Calu3 (cell line): ENCODE measurements around the gene SPAG8. TPM values are rescaled to one million over a fixed set of nuclear protein-coding genes. Genes with fewer than 3 reads are reported as not detected.
A peak's percentile ranks its signal among the peaks of the same experiment; 100 is the strongest.

Source experiments
- BruUV-seq: library from RNA; stranded (reverse); fragments of 400-500 nt; replicated peaks from 2 replicates; lab custom pipeline; 2021; lab: Mats Ljungman, UMichigan
- CTCF ChIA-PET: fragments of 300-600 bp; sonication (Branson Sonifier 250); formaldehyde crosslinking; loops from one replicate; lab custom pipeline; 2022; ENCODE audit warnings: antibody characterized with exemption; lab: Charles Lee
- DNase-seq: peaks from one replicate; pipeline ENCODE4 v3.0.0; 2022
- H3K27ac Mint-ChIP-seq: one replicate; pipeline ENCODE4 v1.8.0; 2022; ENCODE audit warnings: mixed read lengths; ENCODE audit not compliant: unreplicated experiment
- H3K27me3 Mint-ChIP-seq: one replicate; pipeline ENCODE4 v1.8.0; 2022; ENCODE audit warnings: mixed read lengths; ENCODE audit not compliant: unreplicated experiment
- H3K36me3 Mint-ChIP-seq: one replicate; pipeline ENCODE4 v1.8.0; 2022; ENCODE audit warnings: mild to moderate bottlenecking, moderate library complexity, mixed read lengths; ENCODE audit not compliant: insufficient read depth, unreplicated experiment
- H3K4me1 Mint-ChIP-seq: one replicate; pipeline ENCODE4 v1.8.0; 2022; ENCODE audit warnings: mild to moderate bottlenecking, low read depth, mixed read lengths; ENCODE audit not compliant: unreplicated experiment
- H3K4me3 Mint-ChIP-seq: one replicate; pipeline ENCODE4 v1.8.0; 2022; ENCODE audit warnings: mild to moderate bottlenecking, low read depth, moderate library complexity, mixed read lengths; ENCODE audit not compliant: unreplicated experiment
- H3K9me3 Mint-ChIP-seq: one replicate; pipeline ENCODE4 v1.8.0; 2022; ENCODE audit warnings: low read depth, mixed read lengths; ENCODE audit not compliant: unreplicated experiment
- intact Hi-C: fragments of 100-400 bp; cut with micrococcal nuclease; formaldehyde crosslinking; loops from one replicate; pipeline ENCODE4 v1.10.0; 2022; ENCODE audit not compliant: unreplicated experiment
- total RNA-seq: library from RNA; stranded (reverse); gene quantifications from 2 replicates; pipeline ENCODE4 v1.2.3, GENCODE V29; 2022
- TF ChIP-seq, protein P1 (sequence below): fragments of 200-600 bp; IDR thresholded peaks from one replicate; pipeline ENCODE4 v1.8.0; 2022; ENCODE audit warnings: antibody characterized with exemption; ENCODE audit not compliant: unreplicated experiment

SPAG8 gene
- total RNA-seq, 1 experiment from 2014 or later: 0.97 TPM

DNA sequence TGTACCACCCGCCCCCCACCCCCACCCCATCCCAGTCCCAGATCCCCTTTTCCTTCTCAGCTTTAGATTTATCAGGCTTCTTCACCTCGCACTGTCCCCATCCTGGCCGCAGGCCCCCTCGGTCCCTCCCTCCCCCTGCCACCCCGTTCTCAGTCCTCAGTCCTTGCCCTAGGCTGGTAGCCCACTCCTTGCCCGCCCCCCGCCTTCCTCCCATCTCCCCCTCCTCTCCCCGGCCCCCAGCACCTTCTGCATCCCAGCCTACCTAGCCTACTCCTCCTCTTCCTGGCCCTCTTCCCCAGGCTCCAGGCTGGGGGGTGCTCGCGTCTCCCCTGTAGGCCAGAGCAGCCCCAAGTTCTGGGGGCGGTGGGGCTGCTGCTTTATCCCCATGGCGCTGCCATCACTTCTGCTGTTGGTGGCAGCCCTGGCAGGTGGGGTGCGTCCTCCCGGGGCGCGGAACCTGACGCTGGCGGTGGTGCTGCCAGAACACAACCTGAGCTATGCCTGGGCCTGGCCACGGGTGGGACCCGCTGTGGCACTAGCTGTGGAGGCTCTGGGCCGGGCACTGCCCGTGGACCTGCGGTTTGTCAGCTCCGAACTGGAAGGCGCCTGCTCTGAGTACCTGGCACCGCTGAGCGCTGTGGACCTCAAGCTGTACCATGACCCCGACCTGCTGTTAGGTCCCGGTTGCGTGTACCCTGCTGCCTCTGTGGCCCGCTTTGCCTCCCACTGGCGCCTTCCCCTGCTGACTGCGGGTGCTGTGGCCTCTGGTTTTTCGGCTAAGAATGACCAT, 19.8 kb downstream of the SPAG8 start:
- intact Hi-C loops: no loop called here

DNA sequence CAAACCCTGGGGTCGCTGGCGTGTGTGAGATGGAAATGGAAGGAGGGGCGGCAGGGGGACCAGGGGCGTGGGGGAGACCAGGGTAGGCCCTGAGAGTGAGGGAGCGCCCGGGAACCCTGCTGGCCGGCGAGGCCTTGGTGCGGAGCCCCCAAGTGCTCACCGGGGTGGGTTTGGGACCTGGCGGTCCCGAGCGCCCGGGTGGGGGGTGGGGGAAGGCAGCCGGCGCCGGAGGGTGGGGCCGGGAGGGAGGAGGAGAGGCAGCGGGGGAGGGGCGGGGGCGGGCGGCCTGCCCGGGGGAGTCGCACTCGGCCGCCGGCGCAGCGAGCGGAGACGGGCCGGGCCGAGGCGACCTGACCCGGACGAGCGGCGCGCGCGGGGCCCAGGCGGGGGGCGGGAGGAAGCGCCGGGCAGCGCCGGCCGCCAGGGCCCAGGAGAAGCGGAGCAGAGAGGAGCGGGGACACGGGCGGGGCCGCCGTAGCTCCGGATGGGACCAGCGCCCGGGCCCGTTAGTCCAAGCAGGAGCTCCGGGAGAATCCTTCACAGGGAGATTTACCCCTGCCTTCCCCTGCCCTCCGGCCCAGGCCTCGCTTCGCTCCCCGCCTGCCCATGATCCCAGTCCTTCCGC, 20.7 kb downstream of the SPAG8 start, which contains the start of gene NPR2:
NPR2 (plus strand) TSS at position 295 of the 625 bp plus-strand sequence. CDS start 818 bp downstream, outside the sequence.
- intact Hi-C loops: no loop called here

More for the DNA sequence above, 19.8 kb downstream of the SPAG8 start:
- H3K4me3 Mint-ChIP-seq: no peak overlapping the region
- BruUV-seq: no TSS peak
- no peak for DNase-seq
- no peak overlapping the region for H3K27ac Mint-ChIP-seq
- H3K27me3 Mint-ChIP-seq: no peaks in the 10 kb centered on the region
- H3K4me1 Mint-ChIP-seq: peaks cover 18% of the 10 kb centered on the region
- no peaks in the 10 kb centered on the region for H3K9me3 Mint-ChIP-seq
- TF ChIP-seq, protein P1, sequence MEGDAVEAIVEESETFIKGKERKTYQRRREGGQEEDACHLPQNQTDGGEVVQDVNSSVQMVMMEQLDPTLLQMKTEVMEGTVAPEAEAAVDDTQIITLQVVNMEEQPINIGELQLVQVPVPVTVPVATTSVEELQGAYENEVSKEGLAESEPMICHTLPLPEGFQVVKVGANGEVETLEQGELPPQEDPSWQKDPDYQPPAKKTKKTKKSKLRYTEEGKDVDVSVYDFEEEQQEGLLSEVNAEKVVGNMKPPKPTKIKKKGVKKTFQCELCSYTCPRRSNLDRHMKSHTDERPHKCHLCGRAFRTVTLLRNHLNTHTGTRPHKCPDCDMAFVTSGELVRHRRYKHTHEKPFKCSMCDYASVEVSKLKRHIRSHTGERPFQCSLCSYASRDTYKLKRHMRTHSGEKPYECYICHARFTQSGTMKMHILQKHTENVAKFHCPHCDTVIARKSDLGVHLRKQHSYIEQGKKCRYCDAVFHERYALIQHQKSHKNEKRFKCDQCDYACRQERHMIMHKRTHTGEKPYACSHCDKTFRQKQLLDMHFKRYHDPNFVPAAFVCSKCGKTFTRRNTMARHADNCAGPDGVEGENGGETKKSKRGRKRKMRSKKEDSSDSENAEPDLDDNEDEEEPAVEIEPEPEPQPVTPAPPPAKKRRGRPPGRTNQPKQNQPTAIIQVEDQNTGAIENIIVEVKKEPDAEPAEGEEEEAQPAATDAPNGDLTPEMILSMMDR: no peak
- H3K36me3 Mint-ChIP-seq: peaks cover 6% of the 10 kb centered on the region
- CTCF ChIA-PET: no interaction called here

DNA sequence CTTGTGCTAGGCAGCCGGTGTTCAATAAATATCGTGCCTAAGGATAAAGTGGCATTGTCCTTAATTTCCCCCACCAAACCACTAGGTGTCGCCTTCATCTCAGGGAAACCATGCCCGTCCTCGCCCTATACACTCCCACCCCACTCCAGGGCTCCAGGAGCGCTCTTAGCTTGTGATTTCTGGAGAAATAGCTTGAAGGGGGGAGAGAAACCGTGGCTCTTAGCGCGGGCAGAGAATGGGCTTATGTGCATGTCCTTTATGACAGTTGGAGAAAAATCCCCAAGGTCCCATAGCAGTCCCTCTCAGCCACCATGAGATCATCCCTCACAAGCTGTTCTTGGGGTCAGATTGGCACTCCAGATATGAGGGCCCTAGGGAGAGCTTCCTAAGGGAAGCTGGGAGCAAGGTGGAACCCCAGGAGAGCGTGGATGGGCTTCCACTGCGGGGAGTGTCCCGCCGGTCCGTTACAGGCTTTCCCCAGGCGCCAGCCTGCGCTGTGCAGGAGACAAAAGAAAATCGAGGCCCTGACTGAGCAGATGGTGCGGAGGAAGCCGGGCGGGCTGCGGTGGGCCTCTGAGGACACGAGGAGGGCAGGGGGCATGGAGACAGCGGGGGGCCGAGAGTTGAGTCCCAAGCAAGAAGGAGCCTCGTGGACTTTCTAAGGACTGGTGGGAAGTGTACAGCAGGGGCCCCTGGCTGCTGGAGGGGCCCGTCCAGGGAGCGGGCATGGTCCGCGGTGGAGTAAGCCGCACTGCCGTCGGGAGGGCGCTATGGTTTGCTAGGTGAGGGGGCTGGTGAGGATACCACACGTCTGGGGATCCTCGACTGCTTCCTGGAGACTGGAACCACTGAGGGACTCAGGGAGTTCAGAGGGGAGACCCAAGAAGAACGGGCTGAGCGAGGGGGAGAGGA, 21.4 kb downstream of the SPAG8 start:
- intact Hi-C loops: loop anchor here (1.0 kb wide), 2 partner anchors 36 to 92 kb away; no protein-coding TSS in a partner anchor
- H3K27ac Mint-ChIP-seq: no peak overlapping the region
- peak; percentile 48 for DNase-seq
- H3K36me3 Mint-ChIP-seq: peaks cover 6% of the 10 kb centered on the region
- CTCF ChIA-PET: interaction anchor here (0.5 to 2.6 kb wide), 8 partner anchors 23 to 145 kb away, joined by 3 to 16 read pairs (median 3); no protein-coding TSS in a partner anchor
- H3K4me3 Mint-ChIP-seq: no peak overlapping the region
- H3K9me3 Mint-ChIP-seq: no peaks in the 10 kb centered on the region
- no peaks in the 10 kb centered on the region for H3K27me3 Mint-ChIP-seq
- H3K4me1 Mint-ChIP-seq: peaks cover 14% of the 10 kb centered on the region
- TF ChIP-seq, protein P1: no peak
- BruUV-seq: no TSS peak

More for the DNA sequence above, 20.7 kb downstream of the SPAG8 start, which contains the start of gene NPR2:
- peaks cover 6% of the 10 kb centered on the region for H3K36me3 Mint-ChIP-seq
- DNase-seq: no peak
- H3K4me1 Mint-ChIP-seq: peaks cover 18% of the 10 kb centered on the region
- H3K9me3 Mint-ChIP-seq: no peaks in the 10 kb centered on the region
- H3K27me3 Mint-ChIP-seq: no peaks in the 10 kb centered on the region
- no peak within 1 kb of the TSS for H3K4me3 Mint-ChIP-seq
- H3K27ac Mint-ChIP-seq: no peak within 1 kb of the TSS
- BruUV-seq: no TSS peak
- CTCF ChIA-PET: no interaction called here
- TF ChIP-seq, protein P1: no peak

DNA sequence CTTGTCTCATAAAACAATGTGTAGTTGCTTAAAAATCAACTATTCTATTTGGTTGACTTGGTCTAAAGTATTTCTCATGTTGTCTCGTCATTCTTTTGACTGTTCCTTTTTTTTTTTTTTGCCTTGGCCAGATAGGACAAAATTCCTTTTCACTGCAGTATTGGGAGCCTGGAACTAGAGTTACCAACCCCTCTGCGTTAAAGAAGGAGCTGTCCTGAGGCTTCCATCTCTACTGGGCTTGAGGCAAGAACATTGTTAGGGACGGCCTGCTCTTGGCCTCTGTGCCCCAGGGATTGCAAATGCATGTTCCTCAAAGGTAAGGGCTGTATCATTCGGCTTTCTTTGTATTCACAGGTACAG, 22.1 kb downstream of the SPAG8 start:
- intact Hi-C loops: loop anchor here (1.0 kb wide), 2 partner anchors 36 to 92 kb away; no protein-coding TSS in a partner anchor
- Mint-ChIP-seq H3K4me3 (no peak overlapping the region), H3K27me3 (no peaks in the 10 kb centered on the region), H3K27ac (no peak overlapping the region), H3K36me3 (peaks cover 10% of the 10 kb centered on the region), H3K4me1 (peaks cover 9% of the 10 kb centered on the region), H3K9me3 (no peaks in the 10 kb centered on the region)
- TF ChIP-seq, protein P1: no peak
- no TSS peak for BruUV-seq
- no peak for DNase-seq
- CTCF ChIA-PET: interaction anchor here (1.0 to 2.6 kb wide), 6 partner anchors 24 to 144 kb away, joined by 3 to 16 read pairs (median 3); no protein-coding TSS in a partner anchor
